HepG2 (cell line): Measurements from ENCODE around the gene BTG3. TPM values are rescaled to one million over a fixed set of nuclear protein-coding genes. Genes with fewer than 3 reads are reported as not detected.

Source experiments
- ATAC-seq: fragments of 200-7000 bp; cut with Tn5 transposase; 3 replicates; pipeline ENCODE4 v1.9.1; 2020; ENCODE audit warnings: mild to moderate bottlenecking, moderate library complexity
- BruUV-seq: library from RNA; stranded (reverse); fragments of 400-500 nt; replicated peaks from 2 replicates; lab custom pipeline; 2021; lab: Mats Ljungman, UMichigan
- CTCF ChIA-PET: fragments of 300-600 bp; formaldehyde crosslinking; extraction: SDS; loops from one replicate; lab custom pipeline; 2021; ENCODE audit warnings: low total read pairs, inconsistent platforms, low intra/inter-chr PET ratio; lab: Yijun Ruan, JAX
- POLR2A ChIA-PET: fragments of 350-600 bp; sonication (Branson Sonifier 250); formaldehyde crosslinking; loops from one replicate; lab custom pipeline; 2020; ENCODE audit warnings: antibody characterized with exemption, inconsistent platforms; lab: Yijun Ruan, JAX
- DNase-seq: peaks from one replicate; pipeline ENCODE4 v3.0.0-alpha.2; 2015; ENCODE audit warnings: low spot score
- FAIRE-seq: peaks from 3 replicates; lab custom pipeline; 2011; peaks lifted over from hg19 to GRCh38; lab: Jason Lieb, UNC
- H2AFZ ChIP-seq: one replicate; pipeline ENCODE4 v1.6.1; 2011; ENCODE audit warnings: low read length, inconsistent platforms
- H3K27ac ChIP-seq: fragments of 300-600 bp; 3 replicates; pipeline ENCODE4 v1.8.0; 2011; ENCODE audit warnings: mixed run types, mild to moderate bottlenecking, mixed read lengths, low read length, inconsistent platforms; ENCODE audit not compliant: insufficient read depth; ENCODE audit errors: extremely low read length
- H3K27me3 ChIP-seq, 2 experiments: fragments of 200-600 bp in 1 of 2; 2 replicates in 1 of 2; 3 replicates in 1 of 2; pipeline versions ENCODE4 v1.6.0 to v1.8.0; 2011; ENCODE audit warnings: low read length in 2 of 2, mild to moderate bottlenecking in 2 of 2, moderate library complexity in 2 of 2, inconsistent platforms in 1 of 2; ENCODE audit not compliant: insufficient read depth in 2 of 2, control insufficient read depth in 1 of 2
- H3K36me3 ChIP-seq, 2 experiments: fragments of 200-600 bp in 1 of 2; replicated peaks in 1 of 2; 2 replicates in 1 of 2; 3 replicates in 1 of 2; pipeline versions ENCODE4 v1.5.1 to v1.8.0; 2011; ENCODE audit warnings: low read length in 2 of 2, inconsistent platforms in 1 of 2; ENCODE audit not compliant: insufficient read depth in 2 of 2, control insufficient read depth in 1 of 2
- H3K4me1 ChIP-seq: 2 replicates; pipeline ENCODE4 v1.5.1; 2012; ENCODE audit warnings: low read length, inconsistent platforms; ENCODE audit not compliant: insufficient read depth
- H3K4me2 ChIP-seq: 2 replicates; pipeline ENCODE4 v1.6.0; 2011; ENCODE audit warnings: low read depth, low read length, inconsistent platforms
- H3K4me3 ChIP-seq, 3 experiments: fragments of 200-600 bp in 1 of 3; sonication (generic), shearing (Covaris generic) in 1 of 3; replicated peaks in 1 of 3; 2 replicates each; pipeline ENCODE4 v1.5.1; 2011 to 2016; ENCODE audit warnings: low read length in 3 of 3, inconsistent platforms in 2 of 3, low read depth in 2 of 3, mild to moderate bottlenecking in 2 of 3, control low read depth in 1 of 3, mixed read lengths in 1 of 3; ENCODE audit not compliant: insufficient read depth in 1 of 3
- H3K79me2 ChIP-seq: one replicate; pipeline ENCODE4 v1.6.1; 2011; ENCODE audit warnings: low read length, inconsistent platforms; ENCODE audit not compliant: insufficient read depth
- H3K9ac ChIP-seq: 2 replicates; pipeline ENCODE4 v1.6.0; 2011; ENCODE audit warnings: mild to moderate bottlenecking, low read depth, low read length, inconsistent platforms; ENCODE audit not compliant: insufficient read depth
- H3K9me3 ChIP-seq: 2 replicates; pipeline ENCODE4 v1.5.1; 2012; ENCODE audit warnings: mild to moderate bottlenecking, low read length
- H4K20me1 ChIP-seq: 2 replicates; pipeline ENCODE4 v1.6.0; 2011; ENCODE audit warnings: inconsistent platforms, mild to moderate bottlenecking, low read length, moderate library complexity; ENCODE audit not compliant: insufficient read depth
- CAMTA2 ChIP-seq: sonication (generic); formaldehyde crosslinking; IDR thresholded peaks from 2 replicates; pipeline ENCODE4 v1.4.0; 2020; ENCODE audit warnings: mild to moderate bottlenecking, missing genetic modification reagents, borderline replicate concordance
- FOXP1 ChIP-seq, 2 experiments: fragments of 450-650 bp in 1 of 2; IDR thresholded peaks; 2 replicates each; pipeline ENCODE4 v1.6.1; 2017 to 2018; ENCODE audit warnings: antibody characterized with exemption in 1 of 2
- JUNB ChIP-seq: sonication (generic); formaldehyde crosslinking; IDR thresholded peaks from 2 replicates; pipeline ENCODE4 v1.8.0; 2022; ENCODE audit warnings: missing genetic modification reagents, mild to moderate bottlenecking, borderline replicate concordance
- NR3C1 ChIP-seq: sonication (generic); formaldehyde crosslinking; IDR thresholded peaks from 2 replicates; pipeline ENCODE4 v1.4.0; 2020; ENCODE audit warnings: missing genetic modification reagents
- POGZ ChIP-seq: sonication (generic); formaldehyde crosslinking; IDR thresholded peaks from 2 replicates; pipeline ENCODE4 v1.4.0; 2020; ENCODE audit warnings: mild to moderate bottlenecking, missing genetic modification reagents
- RCOR2 ChIP-seq: IDR thresholded peaks from 2 replicates; pipeline ENCODE4 v1.6.1; 2016; ENCODE audit warnings: missing biosample characterization, missing genetic modification reagents
- RELA ChIP-seq: sonication (generic); formaldehyde crosslinking; IDR thresholded peaks from 2 replicates; pipeline ENCODE4 v1.4.0; 2020; ENCODE audit warnings: missing genetic modification reagents
- TFAP4 ChIP-seq: sonication (generic); IDR thresholded peaks from 2 replicates; pipeline ENCODE4 v1.6.1; 2016; ENCODE audit warnings: low read depth, borderline replicate concordance
- ZBTB7B ChIP-seq: sonication (generic); formaldehyde crosslinking; IDR thresholded peaks from 2 replicates; pipeline ENCODE4 v1.4.0; 2020; ENCODE audit warnings: missing genetic modification reagents
- ZFP36 ChIP-seq: fragments of 150-350 bp; IDR thresholded peaks from 2 replicates; pipeline ENCODE4 v1.6.1; 2018; ENCODE audit warnings: borderline replicate concordance, low read length, low read depth; ENCODE audit not compliant: partially characterized antibody
- ZHX1 ChIP-seq: sonication (generic); formaldehyde crosslinking; IDR thresholded peaks from 2 replicates; pipeline ENCODE4 v1.8.1; 2022; ENCODE audit warnings: low read depth, mild to moderate bottlenecking, missing genetic modification reagents
- ZNF280B ChIP-seq: sonication (generic); formaldehyde crosslinking; IDR thresholded peaks from 2 replicates; pipeline ENCODE4 v1.5.0; 2020; ENCODE audit warnings: missing genetic modification reagents, mild to moderate bottlenecking, borderline replicate concordance
- ZNF317 ChIP-seq: sonication (generic); formaldehyde crosslinking; IDR thresholded peaks from 2 replicates; pipeline ENCODE4 v1.5.0; 2020; ENCODE audit warnings: mild to moderate bottlenecking, missing genetic modification reagents
- ZNF563 ChIP-seq: sonication (generic); formaldehyde crosslinking; IDR thresholded peaks from 2 replicates; pipeline ENCODE4 v1.8.0; 2022; ENCODE audit warnings: mild to moderate bottlenecking, moderate library complexity, missing genetic modification reagents
- ZNF615 ChIP-seq: sonication (generic); formaldehyde crosslinking; IDR thresholded peaks from 2 replicates; pipeline ENCODE4 v1.5.0; 2020; ENCODE audit warnings: mild to moderate bottlenecking, missing genetic modification reagents, borderline replicate concordance
- ZNF672 ChIP-seq: sonication (generic); formaldehyde crosslinking; IDR thresholded peaks from 2 replicates; pipeline ENCODE4 v1.8.1; 2022; ENCODE audit warnings: missing genetic modification reagents
- ZNF781 ChIP-seq: sonication (generic); formaldehyde crosslinking; IDR thresholded peaks from 2 replicates; pipeline ENCODE4 v1.5.1; 2020; ENCODE audit warnings: borderline replicate concordance, mild to moderate bottlenecking, missing genetic modification reagents; ENCODE audit errors: not compliant biosample characterization
- WGBS: methylation state at CpG from one replicate; pipeline ENCODE4 v1.1.6; 2017; ENCODE audit warnings: low lambda C conversion rate; 5-methylcytosine and 5-hydroxymethylcytosine counted together
- in situ Hi-C: cut with HindIII; loops from 2 replicates; pipeline ENCODE4 v1.10.0; 2017; ENCODE audit warnings: low pct_unique_long_range_greater_than_20kb; ENCODE audit not compliant: extremely low pct_ligation_motif_present
- intact Hi-C: fragments of 100-400 bp; cut with micrococcal nuclease; formaldehyde crosslinking; loops from one replicate; pipeline ENCODE4 v1.10.0; 2022; ENCODE audit not compliant: unreplicated experiment
- polyA plus RNA-seq, 8 experiments: library from polyadenylated mRNA; depleted of rRNA in 3 of 8; stranded (reverse) in 7 of 8; unstranded in 1 of 8; fragments of >200 nt; fragmentation: Illumina TruSeq in 4 of 8; extraction: Trizol in 4 of 8; gene quantifications; 2 replicates each; pipeline versions ENCODE4 v1.2.1 to v1.2.3, GENCODE V29; 2011 to 2016; ENCODE audit warnings: low read depth in 4 of 8, missing spikeins in 1 of 8, mixed read lengths in 1 of 8; ENCODE audit not compliant: insufficient read depth in 1 of 8
- total RNA-seq, 5 experiments: library from RNA; depleted of rRNA; stranded (reverse); fragments of >200 nt; fragmentation: Illumina TruSeq; extraction: Trizol; gene quantifications; 2 replicates each; pipeline ENCODE4 v1.2.3, GENCODE V29; 2016; ENCODE audit warnings: low read depth in 1 of 5

The BTG3 gene
- total and polyA plus RNA-seq, 2 of the 13 experiments (the other 11 are each of a cell fraction or from before 2014, with no cell fraction given) = 13.9 to 27.4 TPM

GRCh38 chr21:17602874-17603273, 9.8 kb downstream of the BTG3 start:
- DNase-seq (no peak), ATAC-seq (no peak), FAIRE-seq (no peak)
- Histone ChIP-seq H3K36me3 (peaks cover 9 to 74% of the 10 kb centered on the region in 2 experiments; a peak in 4 of 5 replicates), H3K9ac (no peak overlapping the region), H3K4me3 (no peak overlapping the region), H3K27me3 (no peaks in the 10 kb centered on the region), H3K9me3 (no peaks in the 10 kb centered on the region), H3K4me2 (no peak overlapping the region), H2AFZ (no peak overlapping the region), H4K20me1 (no peaks in the 10 kb centered on the region; the same call in 1 of the 2 replicates), H3K27ac (no peak overlapping the region), H3K79me2 (peaks cover 12% of the 10 kb centered on the region), H3K4me1 (peaks cover 9% of the 10 kb centered on the region)
- intact Hi-C loops (no loop called here), in situ Hi-C loops (no loop called here)
- ChIA-PET POLR2A (no interaction called here), CTCF (no interaction called here)
- no TSS peak for BruUV-seq
- 97% methylated on average over 3 of the region's 3 CpGs for WGBS
- no peak for TF ChIP-seq ZFP36
- TF ChIP-seq ZBTB7B = no peak
- no peak for TF ChIP-seq ZNF672 (CRISPR knock-in tag)
- TF ChIP-seq RCOR2 (CRISPR knock-in tag) = no peak
- no peak for TF ChIP-seq JUNB (CRISPR knock-in tag)
- no peak for TF ChIP-seq ZNF781 (CRISPR knock-in tag)
- no peak for TF ChIP-seq ZNF615
- TF ChIP-seq ZNF280B = no peak
- TF ChIP-seq CAMTA2 (CRISPR knock-in tag) = no peak
- TF ChIP-seq FOXP1 (IDR thresholded peaks at IDR 0.05) = no peak
- TF ChIP-seq FOXP1 (CRISPR knock-in tag; IDR thresholded peaks at IDR 0.05) = no peak
- no peak for TF ChIP-seq NR3C1
- TF ChIP-seq TFAP4 = no peak
- no peak for TF ChIP-seq POGZ
- TF ChIP-seq ZNF563 (CRISPR knock-in tag) = no peak
- TF ChIP-seq RELA = no peak
- no peak for TF ChIP-seq ZNF317 (CRISPR knock-in tag)
- no peak for TF ChIP-seq ZHX1 (CRISPR knock-in tag)
